Measurements from ENCODE around the gene CEP128. TPM values are rescaled to one million over a fixed set of nuclear protein-coding genes. Genes with fewer than 3 reads are reported as not detected.

Gene CEP128
- total and polyA plus RNA-seq, 7 donors, result 0.79 to 2.3 (median 1.8) TPM

DNA sequence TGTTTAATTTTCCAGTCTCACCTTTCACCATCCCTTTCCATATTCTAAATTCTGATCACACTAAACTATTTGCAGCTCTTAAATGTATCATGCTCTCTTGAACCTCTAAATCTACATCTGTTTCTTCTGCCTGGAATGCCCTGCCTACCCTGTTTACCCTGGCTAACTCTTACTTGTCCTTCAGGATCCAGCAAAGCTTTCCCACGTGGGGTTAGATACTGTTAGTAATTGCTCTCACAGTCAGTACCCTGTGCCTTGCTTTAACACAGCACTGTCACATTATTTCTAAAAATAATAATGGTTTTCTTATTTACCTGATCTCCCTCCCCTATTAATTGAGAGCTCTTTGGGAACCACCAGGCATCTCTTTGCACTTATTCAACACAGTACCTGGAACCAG lies 333.0 kb downstream of the CEP128 start:
- no peaks in the 10 kb centered on the region for H3K4me1 ChIP-seq
- ATAC-seq, result no peak
- no peak overlapping the region for H3K4me3 ChIP-seq
- no peak for TF ChIP-seq CTCF (IDR thresholded peaks at IDR 0.05)
- H3K36me3 ChIP-seq (ENCODE audit: insufficient read depth in 1 of 2, low read depth in 1 of 2), result no peaks in the 10 kb centered on the region
- intact Hi-C loops (cut with DNase I), result no loop called here
- H3K27ac ChIP-seq, result no peak overlapping the region
- H3K9me3 ChIP-seq, result no peaks in the 10 kb centered on the region
- H3K27me3 ChIP-seq (ENCODE audit: insufficient read depth in 3 of 3, low read length in 2 of 3), result no peaks in the 10 kb centered on the region
- DNase-seq, result no peak
- 50 to 61% (median 58%) methylated on average over 1 of the region's 1 CpG for WGBS, 3 donors

- no peak for TF ChIP-seq CTCF (IDR thresholded peaks at IDR 0.05)
- Histone ChIP-seq H3K4me1 (no peaks in the 10 kb centered on the region), H3K4me3 (no peak overlapping the region), H3K27me3 (ENCODE audit: insufficient read depth in 3 of 3, low read length in 2 of 3) (no peaks in the 10 kb centered on the region), H3K9me3 (no peaks in the 10 kb centered on the region), H3K36me3 (ENCODE audit: insufficient read depth in 1 of 2, low read depth in 1 of 2) (no peaks in the 10 kb centered on the region), H3K27ac (no peak overlapping the region)
- ATAC-seq (no peak), DNase-seq (no peak)
- intact Hi-C loops (cut with DNase I), result no loop called here
- WGBS, 3 donors, result 88 to 91% (median 90%) methylated on average over 5 of the region's 5 CpGs
These were observed 333.9 kb downstream of the CEP128 start for GRCh38 chr14:80607430-80608190.

GRCh38 chr14:80606347-80606772 lies 335.2 kb downstream of the CEP128 start:
- Histone ChIP-seq H3K27ac (no peak overlapping the region), H3K4me1 (no peaks in the 10 kb centered on the region), H3K27me3 (ENCODE audit: insufficient read depth in 3 of 3, low read length in 2 of 3) (no peaks in the 10 kb centered on the region), H3K36me3 (ENCODE audit: insufficient read depth in 1 of 2, low read depth in 1 of 2) (no peaks in the 10 kb centered on the region), H3K9me3 (no peaks in the 10 kb centered on the region), H3K4me3 (no peak overlapping the region)
- ATAC-seq, result no peak
- DNase-seq, result no peak
- TF ChIP-seq CTCF (IDR thresholded peaks at IDR 0.05), result no peak
- intact Hi-C loops (cut with DNase I), result no loop called here

- Histone ChIP-seq H3K4me1 (no peaks in the 10 kb centered on the region), H3K36me3 (ENCODE audit: insufficient read depth in 1 of 2, low read depth in 1 of 2) (no peaks in the 10 kb centered on the region), H3K4me3 (no peak overlapping the region), H3K9me3 (no peaks in the 10 kb centered on the region), H3K27me3 (ENCODE audit: insufficient read depth in 3 of 3, low read length in 2 of 3) (no peaks in the 10 kb centered on the region), H3K27ac (no peak overlapping the region)
- TF ChIP-seq CTCF (IDR thresholded peaks at IDR 0.05), result no peak
- DNase-seq (no peak), ATAC-seq (no peak)
- intact Hi-C loops (cut with DNase I), result no loop called here
These were observed 336.0 kb downstream of the CEP128 start for GRCh38 chr14:80605536-80605935.

GRCh38 chr14:80602946-80603345 lies 338.6 kb downstream of the CEP128 start:
- no peaks in the 10 kb centered on the region for H3K9me3 ChIP-seq
- WGBS, 3 donors, result 68 to 88% (median 80%) methylated on average over 1 of the region's 1 CpG
- intact Hi-C loops (cut with DNase I), result no loop called here
- no peak for ATAC-seq
- TF ChIP-seq CTCF (IDR thresholded peaks at IDR 0.05), result no peak
- no peaks in the 10 kb centered on the region for H3K27me3 ChIP-seq (ENCODE audit: insufficient read depth in 3 of 3, low read length in 2 of 3)
- no peak for DNase-seq
- no peak overlapping the region for H3K4me3 ChIP-seq
- no peak overlapping the region for H3K27ac ChIP-seq
- no peaks in the 10 kb centered on the region for H3K36me3 ChIP-seq (ENCODE audit: insufficient read depth in 1 of 2, low read depth in 1 of 2)
- H3K4me1 ChIP-seq, result no peaks in the 10 kb centered on the region

Measured in psoas muscle (tissue), 8 donors.